GM12878 (cell line): ENCODE results near the gene LSM6. TPM values are rescaled to one million over a fixed set of nuclear protein-coding genes. Genes with fewer than 3 reads are reported as not detected.

Experiments used
- ATAC-seq: fragments of 200-7000 bp; cut with Tn5 transposase; 3 replicates; pipeline ENCODE4 v1.9.1; 2020; ENCODE audit warnings: mild to moderate bottlenecking, moderate library complexity
- BruUV-seq: library from RNA; stranded (reverse); fragments of 400-500 nt; replicated peaks from 2 replicates; lab custom pipeline; 2021; lab: Mats Ljungman, UMichigan
- CTCF ChIA-PET: fragments of 300-600 bp; sonication (Branson Sonifier 250); formaldehyde crosslinking; extraction: SDS; loops from one replicate; lab custom pipeline; 2021; ENCODE audit warnings: inconsistent platforms; lab: Yijun Ruan, JAX
- POLR2A ChIA-PET: fragments of 350-600 bp; formaldehyde crosslinking; extraction: SDS; loops from one replicate; lab custom pipeline; 2021; ENCODE audit warnings: inconsistent platforms; lab: Charles Lee
- RAD21 ChIA-PET: fragments of 300-600 bp; sonication (Branson Sonifier 250); formaldehyde crosslinking; loops from one replicate; lab custom pipeline; 2023; ENCODE audit warnings: antibody characterized with exemption; ENCODE audit not compliant: unreplicated experiment; lab: Charles Lee
- SMC1A ChIA-PET: fragments of 300-600 bp; sonication (Branson Sonifier 250); formaldehyde crosslinking; loops from one replicate; lab custom pipeline; 2023; ENCODE audit not compliant: unreplicated experiment, uncharacterized antibody; lab: Charles Lee
- DNase-seq: peaks from one replicate; pipeline ENCODE4 v3.0.0-alpha.2; 2011; ENCODE audit warnings: low read depth, low spot score
- FAIRE-seq: peaks from 3 replicates; lab custom pipeline; 2011; peaks lifted over from hg19 to GRCh38; lab: Jason Lieb, UNC
- H2AFZ ChIP-seq: 2 replicates; pipeline ENCODE4 v1.6.0; 2011; ENCODE audit warnings: low read depth, low read length, control low read depth; ENCODE audit not compliant: control insufficient read depth
- H3K27ac ChIP-seq: 2 replicates; pipeline ENCODE4 v1.5.1; 2011; ENCODE audit warnings: control low read depth; ENCODE audit not compliant: control insufficient read depth, insufficient read depth
- H3K27me3 ChIP-seq, 2 experiments: replicated peaks in 1 of 2; 2 replicates each; pipeline versions ENCODE4 v1.6.0 to v1.6.1; 2011; ENCODE audit warnings: low read length in 1 of 2; ENCODE audit not compliant: control insufficient read depth in 2 of 2, insufficient read depth in 2 of 2
- H3K36me3 ChIP-seq, 2 experiments: 2 replicates each; pipeline ENCODE4 v1.5.1; 2011; ENCODE audit warnings: low read length in 1 of 2; ENCODE audit not compliant: control insufficient read depth in 2 of 2, insufficient read depth in 2 of 2
- H3K4me1 ChIP-seq: 2 replicates; pipeline ENCODE4 v1.6.1; 2011; ENCODE audit warnings: mild to moderate bottlenecking, low read length, moderate library complexity, mixed read lengths; ENCODE audit not compliant: control insufficient read depth, insufficient read depth
- H3K4me2 ChIP-seq: 2 replicates; pipeline ENCODE4 v1.6.0; 2011; ENCODE audit warnings: control low read depth; ENCODE audit not compliant: control insufficient read depth, insufficient read depth
- H3K4me3 ChIP-seq: fragments of 200-600 bp; sonication (generic); 2 replicates; pipeline ENCODE4 v1.5.1; 2016
- H3K79me2 ChIP-seq: 2 replicates; pipeline ENCODE4 v1.6.0; 2011; ENCODE audit warnings: low read length; ENCODE audit not compliant: control insufficient read depth, insufficient read depth
- H3K9ac ChIP-seq: 2 replicates; pipeline ENCODE4 v1.8.0; 2011; ENCODE audit warnings: low read length, control low read depth, mixed read lengths; ENCODE audit not compliant: control insufficient read depth, insufficient read depth
- H3K9me3 ChIP-seq: replicated peaks from 3 replicates; pipeline ENCODE4 v1.5.1; 2011; ENCODE audit warnings: mild to moderate bottlenecking, low read length; ENCODE audit not compliant: control insufficient read depth, insufficient read depth
- H4K20me1 ChIP-seq: 2 replicates; pipeline ENCODE4 v1.6.0; 2011; ENCODE audit not compliant: control insufficient read depth, insufficient read depth
- ASH2L ChIP-seq: fragments of 300-600, 200-600 bp; sonication (generic); IDR thresholded peaks from 2 replicates; pipeline ENCODE4 v1.6.1; 2017; ENCODE audit warnings: low read depth, mild to moderate bottlenecking, borderline replicate concordance
- BHLHE40 ChIP-seq, 2 experiments: fragments of 450-650 bp in 1 of 2; IDR thresholded peaks; 2 replicates each; pipeline ENCODE4 v1.6.1; 2011 to 2017; ENCODE audit warnings: low read depth in 2 of 2, borderline replicate concordance in 1 of 2, improper control_type of control experiment in 1 of 2, low read length in 1 of 2, mild to moderate bottlenecking in 1 of 2
- CEBPB ChIP-seq, 2 experiments: fragments of 150-350 bp in 1 of 2; IDR thresholded peaks; 2 replicates each; pipeline ENCODE4 v1.6.1; 2012 to 2014; ENCODE audit warnings: low read depth in 2 of 2, low read length in 2 of 2, borderline replicate concordance in 1 of 2, inconsistent platforms in 1 of 2
- CREB1 ChIP-seq: IDR thresholded peaks from 2 replicates; pipeline ENCODE4 v1.6.1; 2012; ENCODE audit warnings: low read depth, mild to moderate bottlenecking, inconsistent platforms
- CREM ChIP-seq: IDR thresholded peaks from 2 replicates; pipeline ENCODE4 v1.6.1; 2014; ENCODE audit warnings: antibody characterized with exemption, low read depth
- EED ChIP-seq: sonication (generic); IDR thresholded peaks from 2 replicates; pipeline ENCODE4 v1.6.1; 2016; ENCODE audit warnings: antibody characterized with exemption, low read depth
- EGR1 ChIP-seq, 2 experiments: IDR thresholded peaks; 1 replicate in 1 of 2; 2 replicates in 1 of 2; pipeline ENCODE4 v1.6.1; 2011 to 2012; ENCODE audit warnings: low read depth in 2 of 2, low read length in 2 of 2, borderline replicate concordance in 1 of 2, mild to moderate bottlenecking in 1 of 2, moderate library complexity in 1 of 2
- ELK1 ChIP-seq: IDR thresholded peaks from 2 replicates; pipeline ENCODE4 v1.6.1; 2012; ENCODE audit warnings: low read depth, low read length, improper control_type of control experiment
- EZH2 ChIP-seq: IDR thresholded peaks from 2 replicates; pipeline ENCODE4 v1.6.1; 2012; ENCODE audit warnings: low read depth, mild to moderate bottlenecking, control low read depth, inconsistent platforms, low read length, borderline replicate concordance; ENCODE audit not compliant: control insufficient read depth
- NFYB ChIP-seq: IDR thresholded peaks from 2 replicates; pipeline ENCODE4 v1.6.1; 2011; ENCODE audit warnings: low read depth, mild to moderate bottlenecking, low read length, improper control_type of control experiment, moderate library complexity; ENCODE audit not compliant: insufficient read depth
- PAX5 ChIP-seq: IDR thresholded peaks from 2 replicates; pipeline ENCODE4 v1.6.1; 2011; ENCODE audit warnings: low read depth, low read length, borderline replicate concordance
- PAX8 ChIP-seq: fragments of 450-650 bp; IDR thresholded peaks from 2 replicates; pipeline ENCODE4 v1.6.1; 2017; ENCODE audit warnings: mild to moderate bottlenecking, moderate library complexity
- TARDBP ChIP-seq: IDR thresholded peaks from 2 replicates; pipeline ENCODE4 v1.6.1; 2016; ENCODE audit warnings: borderline replicate concordance
- TCF3 ChIP-seq: IDR thresholded peaks from 2 replicates; pipeline ENCODE4 v1.6.1; 2012; ENCODE audit warnings: low read depth, mild to moderate bottlenecking, low read length, borderline replicate concordance; ENCODE audit not compliant: insufficient read depth
- TCF7 ChIP-seq: IDR thresholded peaks from 2 replicates; pipeline ENCODE4 v1.6.1; 2014; ENCODE audit warnings: antibody characterized with exemption, borderline replicate concordance
- ZBTB33 ChIP-seq: fragments of 450-650 bp; IDR thresholded peaks from 2 replicates; pipeline ENCODE4 v1.6.1; 2017; ENCODE audit warnings: mild to moderate bottlenecking
- ZNF207 ChIP-seq: fragments of 450-650 bp; IDR thresholded peaks from 2 replicates; pipeline ENCODE4 v1.6.1; 2014; ENCODE audit warnings: antibody characterized with exemption, mild to moderate bottlenecking, borderline replicate concordance
- WGBS: methylation state at CpG from one replicate; pipeline ENCODE4 v1.1.6; 2016; ENCODE audit warnings: low lambda C conversion rate; ENCODE audit not compliant: insufficient replicate concordance, insufficient coverage; ENCODE audit errors: missing lambda C conversion rate; 5-methylcytosine and 5-hydroxymethylcytosine counted together
- in situ Hi-C: fragments of 300-500 bp; cut with MboI; formaldehyde crosslinking; loops from 9 replicates; pipeline ENCODE4 v1.14.3; 2018; ENCODE audit warnings: mixed read lengths
- intact Hi-C: fragments of 100-400 bp; cut with micrococcal nuclease; formaldehyde crosslinking; loops from one replicate; pipeline ENCODE4 v1.14.2; 2022; ENCODE audit not compliant: unreplicated experiment
- polyA plus RNA-seq, 11 experiments: library from polyadenylated mRNA; depleted of rRNA in 4 of 11; unstranded in 6 of 11; stranded (reverse) in 5 of 11; fragments of >200 nt; fragmentation: Nextera tagmentation in 4 of 11; fragmentation: Illumina TruSeq in 1 of 11; extraction: Ambion mirVana in 4 of 11; extraction: Trizol in 1 of 11; gene quantifications; 1 replicate in 1 of 11; 2 replicates in 10 of 11; pipeline versions ENCODE4 v1.2.1 to v1.2.3, GENCODE V29; 2011 to 2016; ENCODE audit warnings: inconsistent platforms in 2 of 11, missing spikeins in 2 of 11, low read depth in 1 of 11
- total RNA-seq, 4 experiments: library from RNA; depleted of rRNA in 3 of 4; stranded (reverse); fragments of >200 nt in 3 of 4; fragmentation: Illumina TruSeq in 1 of 4; extraction: Trizol in 1 of 4; gene quantifications; 2 replicates each; pipeline versions ENCODE4 v1.2.1 to v1.2.3, GENCODE V29; 2013 to 2021
- TF ChIP-seq, protein P1 (sequence below): fragments of 450-650 bp; formaldehyde crosslinking; IDR thresholded peaks from 2 replicates; pipeline ENCODE4 v1.4.0; 2020; ENCODE audit warnings: mild to moderate bottlenecking, moderate library complexity

Gene LSM6
- total and polyA plus RNA-seq, 10 of the 15 experiments (the other 5 are each of a cell fraction or from before 2014, with no cell fraction given), result 68.0 to 282 (median 229) TPM

GRCh38 chr4:146132445-146132844, 43.1 kb upstream of the LSM6 start:
- FAIRE-seq, result peak; percentile 44
- RAD21 ChIA-PET, result interaction anchor here (1.1 kb wide), 1 partner anchor 100 kb away, joined by 3 read pairs; no protein-coding TSS in a partner anchor
- no TSS peak for BruUV-seq
- TF ChIP-seq BHLHE40 (IDR thresholded peaks at IDR 0.05; ENCODE audit: borderline replicate concordance in 1 of 2, low read depth in 2 of 2, low read length in 1 of 2) (peak; percentile 44 to 60; a peak in 3 of 4 replicates), NFYB (no peak), CREB1 (0 out of 2 replicates have a peak, but pooled peaks have one; percentile 53), EGR1 (IDR thresholded peaks at IDR 0.05; ENCODE audit: borderline replicate concordance in 1 of 2, low read depth in 2 of 2, low read length in 2 of 2) (no peak), ZBTB33 (no peak), CEBPB (IDR thresholded peaks at IDR 0.05; ENCODE audit: borderline replicate concordance in 1 of 2, low read depth in 2 of 2, low read length in 2 of 2) (no peak), ELK1 (no peak), CREM (peak; percentile 79), TCF7 (no peak), ASH2L (no peak), PAX5 (peak; percentile 71; the same call in 1 of the 2 replicates), TARDBP (no peak), EZH2 (no peak), PAX8 (no peak), EED (peak; percentile 89), TCF3 (peak; percentile 85), ZNF207 (no peak)
- TF ChIP-seq, protein P1, sequence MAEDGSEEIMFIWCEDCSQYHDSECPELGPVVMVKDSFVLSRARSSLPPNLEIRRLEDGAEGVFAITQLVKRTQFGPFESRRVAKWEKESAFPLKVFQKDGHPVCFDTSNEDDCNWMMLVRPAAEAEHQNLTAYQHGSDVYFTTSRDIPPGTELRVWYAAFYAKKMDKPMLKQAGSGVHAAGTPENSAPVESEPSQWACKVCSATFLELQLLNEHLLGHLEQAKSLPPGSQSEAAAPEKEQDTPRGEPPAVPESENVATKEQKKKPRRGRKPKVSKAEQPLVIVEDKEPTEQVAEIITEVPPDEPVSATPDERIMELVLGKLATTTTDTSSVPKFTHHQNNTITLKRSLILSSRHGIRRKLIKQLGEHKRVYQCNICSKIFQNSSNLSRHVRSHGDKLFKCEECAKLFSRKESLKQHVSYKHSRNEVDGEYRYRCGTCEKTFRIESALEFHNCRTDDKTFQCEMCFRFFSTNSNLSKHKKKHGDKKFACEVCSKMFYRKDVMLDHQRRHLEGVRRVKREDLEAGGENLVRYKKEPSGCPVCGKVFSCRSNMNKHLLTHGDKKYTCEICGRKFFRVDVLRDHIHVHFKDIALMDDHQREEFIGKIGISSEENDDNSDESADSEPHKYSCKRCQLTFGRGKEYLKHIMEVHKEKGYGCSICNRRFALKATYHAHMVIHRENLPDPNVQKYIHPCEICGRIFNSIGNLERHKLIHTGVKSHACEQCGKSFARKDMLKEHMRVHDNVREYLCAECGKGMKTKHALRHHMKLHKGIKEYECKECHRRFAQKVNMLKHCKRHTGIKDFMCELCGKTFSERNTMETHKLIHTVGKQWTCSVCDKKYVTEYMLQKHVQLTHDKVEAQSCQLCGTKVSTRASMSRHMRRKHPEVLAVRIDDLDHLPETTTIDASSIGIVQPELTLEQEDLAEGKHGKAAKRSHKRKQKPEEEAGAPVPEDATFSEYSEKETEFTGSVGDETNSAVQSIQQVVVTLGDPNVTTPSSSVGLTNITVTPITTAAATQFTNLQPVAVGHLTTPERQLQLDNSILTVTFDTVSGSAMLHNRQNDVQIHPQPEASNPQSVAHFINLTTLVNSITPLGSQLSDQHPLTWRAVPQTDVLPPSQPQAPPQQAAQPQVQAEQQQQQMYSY (CRISPR knock-in tag), result no peak

More at GRCh38 chr4:146132445-146132844, 43.1 kb upstream of the LSM6 start:
- POLR2A ChIA-PET, result no interaction called here
- no peaks in the 10 kb centered on the region for H3K79me2 ChIP-seq
- SMC1A ChIA-PET, result interaction anchor here (0.8 to 1.4 kb wide), 4 partner anchors 9 to 37 kb away, joined by 3 to 6 read pairs (median 4); no protein-coding TSS in a partner anchor
- peaks cover 14% of the 10 kb centered on the region for H3K4me1 ChIP-seq
- H3K4me3 ChIP-seq, result no peak overlapping the region
- intact Hi-C loops (loop anchor here (1.0 to 5.0 kb wide), 4 partner anchors 26 to 103 kb away; partner anchors contain the start of gene LSM6), in situ Hi-C loops (no loop called here)
- WGBS, result 8% methylated on average over 7 of the region's 7 CpGs
- peak; percentile 100 for ATAC-seq
- no peaks in the 10 kb centered on the region for H3K27me3 ChIP-seq
- no peaks in the 10 kb centered on the region for H4K20me1 ChIP-seq
- H3K4me2 ChIP-seq, result peak overlapping the region; percentile 67
- H3K9ac ChIP-seq, result no peak overlapping the region
- no peaks in the 10 kb centered on the region for H3K9me3 ChIP-seq
- H3K36me3 ChIP-seq, result no peaks in the 10 kb centered on the region
- H2AFZ ChIP-seq, result peak overlapping the region; percentile 68
- peak; percentile 70 for DNase-seq
- peak overlapping the region; percentile 1; the same call in 1 of the 2 replicates for H3K27ac ChIP-seq
- CTCF ChIA-PET, result interaction anchor here (0.7 kb wide), 1 partner anchor 9 kb away, joined by 3 read pairs; no protein-coding TSS in a partner anchor
